Measurements from ENCODE around the gene DIRAS1. TPM values are rescaled to one million over a fixed set of nuclear protein-coding genes. Genes with fewer than 3 reads are reported as not detected.

The DIRAS1 gene
- total RNA-seq, 2 donors from 2014 or later: 3.8 to 24.6 TPM

- Histone ChIP-seq H3K4me1 (replicated peaks) (peaks cover 3% of the 10 kb centered on the region), H3K4me3 (no peak overlapping the region), H3K36me3 (peaks cover 0 to 5% of the 10 kb centered on the region in 2 donors), H3K27ac (no peak overlapping the region), H3K27me3 (replicated peaks; ENCODE audit: insufficient read depth) (no peaks in the 10 kb centered on the region), H3K9me3 (no peaks in the 10 kb centered on the region)
- TF ChIP-seq POLR2AphosphoS5 (IDR thresholded peaks at IDR 0.05): no peak
- 96% methylated on average over 15 of the region's 15 CpGs for WGBS
- intact Hi-C loops (cut with DNase I): no loop called here
- DNase-seq (ENCODE audit: low spot score): no peak
Measured at GRCh38 chr19:2736550-2737190, 15.5 kb upstream of the DIRAS1 start.

GRCh38 chr19:2735374-2735773 is 14.2 kb upstream of the DIRAS1 start:
- no peak for DNase-seq (ENCODE audit: low spot score)

GRCh38 chr19:2734589-2735288 is 13.6 kb upstream of the DIRAS1 start:
- Histone ChIP-seq H3K27ac (no peak overlapping the region), H3K36me3 (peaks cover 0 to 5% of the 10 kb centered on the region in 2 donors), H3K27me3 (replicated peaks; ENCODE audit: insufficient read depth) (no peaks in the 10 kb centered on the region), H3K9me3 (no peaks in the 10 kb centered on the region), H3K4me1 (replicated peaks) (peaks cover 3% of the 10 kb centered on the region), H3K4me3 (no peak overlapping the region)
- intact Hi-C loops (cut with DNase I): no loop called here
- WGBS: 85% methylated on average over 26 of the region's 26 CpGs
- no peak for DNase-seq (ENCODE audit: low spot score)
- TF ChIP-seq POLR2AphosphoS5 (IDR thresholded peaks at IDR 0.05): no peak
- TF ChIP-seq CTCF (IDR thresholded peaks at IDR 0.05): no peak
- TF ChIP-seq POLR2A (IDR thresholded peaks at IDR 0.05): no peak

More at GRCh38 chr19:2735374-2735773, 14.2 kb upstream of the DIRAS1 start:
- WGBS: 95% methylated on average over 12 of the region's 12 CpGs
- H3K4me3 ChIP-seq: no peak overlapping the region
- peaks cover 0 to 5% of the 10 kb centered on the region in 2 donors for H3K36me3 ChIP-seq
- TF ChIP-seq POLR2A (IDR thresholded peaks at IDR 0.05): no peak
- no peak for TF ChIP-seq POLR2AphosphoS5 (IDR thresholded peaks at IDR 0.05)
- no peak for TF ChIP-seq CTCF (IDR thresholded peaks at IDR 0.05)
- intact Hi-C loops (cut with DNase I): no loop called here
- no peak overlapping the region for H3K27ac ChIP-seq
- no peaks in the 10 kb centered on the region for H3K27me3 ChIP-seq (replicated peaks; ENCODE audit: insufficient read depth)
- peaks cover 3% of the 10 kb centered on the region for H3K4me1 ChIP-seq (replicated peaks)
- no peaks in the 10 kb centered on the region for H3K9me3 ChIP-seq

- TF ChIP-seq POLR2A (IDR thresholded peaks at IDR 0.05) (no peak), POLR2AphosphoS5 (IDR thresholded peaks at IDR 0.05) (no peak), CTCF (IDR thresholded peaks at IDR 0.05) (no peak)
- Histone ChIP-seq H3K27ac (no peak overlapping the region), H3K27me3 (replicated peaks; ENCODE audit: insufficient read depth) (no peaks in the 10 kb centered on the region), H3K4me3 (no peak overlapping the region), H3K36me3 (peaks cover 0 to 5% of the 10 kb centered on the region in 2 donors), H3K9me3 (no peaks in the 10 kb centered on the region), H3K4me1 (replicated peaks) (peaks cover under 1% of the 10 kb centered on the region)
- intact Hi-C loops (cut with DNase I): no loop called here
- no peak for DNase-seq (ENCODE audit: low spot score)
- WGBS: 68% methylated on average over 35 of the region's 35 CpGs
Measured at GRCh38 chr19:2733930-2734588, 12.9 kb upstream of the DIRAS1 start.

- DNase-seq (ENCODE audit: low spot score): no peak
- peaks cover 0 to 5% of the 10 kb centered on the region in 2 donors for H3K36me3 ChIP-seq
- H3K9me3 ChIP-seq: no peaks in the 10 kb centered on the region
- H3K4me3 ChIP-seq: no peak overlapping the region
- WGBS: 96% methylated on average over 37 of the region's 38 CpGs
- H3K27me3 ChIP-seq (replicated peaks; ENCODE audit: insufficient read depth): no peaks in the 10 kb centered on the region
- H3K27ac ChIP-seq: no peak overlapping the region
- no peaks in the 10 kb centered on the region for H3K4me1 ChIP-seq (replicated peaks)
- intact Hi-C loops (cut with DNase I): no loop called here
- TF ChIP-seq CTCF (IDR thresholded peaks at IDR 0.05) (no peak), POLR2A (IDR thresholded peaks at IDR 0.05) (no peak), POLR2AphosphoS5 (IDR thresholded peaks at IDR 0.05) (no peak)
Measured at GRCh38 chr19:2732883-2733282, 11.7 kb upstream of the DIRAS1 start.

Data from prostate gland (tissue), 2 donors.